SW480 (cell line): ENCODE results near the gene GGNBP2.
"Not testable (repeated sequence)": the region's sequence is repeated elsewhere in the genome, so short reads cannot be mapped to it uniquely, and the experiment has no call there.

ENCODE experiments used
- DNase-seq: peaks from one replicate; pipeline ENCODE4 v3.0.0-alpha.2; 2016; ENCODE audit warnings: low spot score

Gene GGNBP2

GRCh38 chr17:36600936-36601302, 56.2 kb downstream of the GGNBP2 start:
- DNase-seq, result no peak

- DNase-seq, result peak; percentile 90
Observed at GRCh38 chr17:36601303-36602029, 56.7 kb downstream of the GGNBP2 start, which contains the start of gene MRM1. TSS of gene MRM1 (plus strand) at chr17:36601583. CDS start at chr17:36601811, 228 bp downstream.

- peak; percentile 33 for DNase-seq
Observed at GRCh38 chr17:36602030-36602748, 57.5 kb downstream of the GGNBP2 start.

GRCh38 chr17:36602924-36603384, 58.2 kb downstream of the GGNBP2 start:
- DNase-seq, result peak; percentile 66

GRCh38 chr17:36605028-36605427, 60.3 kb downstream of the GGNBP2 start:
- DNase-seq, result not testable (repeated sequence)

GRCh38 chr17:36608280-36608679, 63.6 kb downstream of the GGNBP2 start:
- DNase-seq, result peak; percentile 46

GRCh38 chr17:36608794-36609497, 64.2 kb downstream of the GGNBP2 start:
- peak; percentile 78 for DNase-seq

GRCh38 chr17:36609498-36609862, 64.8 kb downstream of the GGNBP2 start:
- no peak for DNase-seq

GRCh38 chr17:36610474-36610873, 65.8 kb downstream of the GGNBP2 start:
- no peak for DNase-seq

GRCh38 chr17:36611345-36612072, 66.8 kb downstream of the GGNBP2 start:
- no peak for DNase-seq

GRCh38 chr17:36612323-36612722, 67.6 kb downstream of the GGNBP2 start:
- no peak for DNase-seq

GRCh38 chr17:36613155-36613554, 68.4 kb downstream of the GGNBP2 start:
- no peak for DNase-seq

GRCh38 chr17:36614081-36614480, 69.4 kb downstream of the GGNBP2 start:
- no peak for DNase-seq

GRCh38 chr17:36614933-36615332, 70.2 kb downstream of the GGNBP2 start:
- no peak for DNase-seq

GRCh38 chr17:36616061-36617029, 71.6 kb downstream of the GGNBP2 start:
- no peak for DNase-seq

- no peak for DNase-seq
Observed at GRCh38 chr17:36617773-36618172, 73.1 kb downstream of the GGNBP2 start.

- no peak for DNase-seq
Observed at GRCh38 chr17:36623281-36623680, 78.6 kb downstream of the GGNBP2 start.

- DNase-seq, result no peak
Observed at GRCh38 chr17:36625188-36625587, 80.5 kb downstream of the GGNBP2 start.

GRCh38 chr17:36627101-36627500, 82.4 kb downstream of the GGNBP2 start:
- DNase-seq, result no peak

GRCh38 chr17:36628576-36628975, 83.9 kb downstream of the GGNBP2 start:
- no peak for DNase-seq
